Epidermal melanocyte (primary cell): ENCODE results near the gene HKDC1.

Experiments used
- DNase-seq: peaks from one replicate; pipeline ENCODE4 v3.0.0; 2011; ENCODE audit warnings: low spot score; ENCODE audit not compliant: insufficient read length

HKDC1 gene

DNA sequence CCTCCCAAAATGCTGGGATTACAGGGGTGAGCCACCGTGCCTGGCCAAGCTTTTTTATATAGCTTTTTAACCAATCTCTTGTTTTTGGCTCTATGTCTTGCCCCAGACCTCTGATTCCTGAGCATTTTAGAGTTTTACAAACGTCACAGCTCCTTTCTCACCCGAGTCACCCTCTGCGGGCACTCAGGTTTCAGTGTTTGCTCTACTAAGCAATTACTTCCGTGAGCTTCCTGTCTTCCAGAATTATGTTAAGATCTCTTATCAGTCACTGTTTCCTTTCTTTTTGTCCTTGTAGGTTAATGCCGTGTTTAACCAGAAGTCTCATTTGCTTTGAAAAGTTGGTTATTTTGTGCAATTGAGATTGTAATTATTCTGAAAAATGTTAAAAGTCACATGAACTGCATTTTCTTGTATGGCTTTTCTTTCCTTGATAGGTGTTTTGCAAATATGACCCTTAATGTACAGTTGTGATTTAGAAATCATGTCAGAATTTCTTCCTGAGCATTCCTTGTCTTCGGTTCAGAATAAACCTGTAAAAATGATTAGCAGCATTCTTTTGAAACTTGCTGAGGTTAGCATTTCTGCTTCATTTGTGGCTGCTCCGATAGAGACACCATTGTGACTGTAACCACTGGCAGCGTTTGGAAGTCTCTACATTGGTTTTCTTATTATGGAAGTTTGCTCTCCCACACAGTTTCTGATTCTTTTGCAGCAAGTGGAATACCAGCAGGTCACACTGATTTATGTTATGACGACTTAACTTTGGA lies 4.5 kb upstream of the HKDC1 start:
- no peak for DNase-seq

DNA sequence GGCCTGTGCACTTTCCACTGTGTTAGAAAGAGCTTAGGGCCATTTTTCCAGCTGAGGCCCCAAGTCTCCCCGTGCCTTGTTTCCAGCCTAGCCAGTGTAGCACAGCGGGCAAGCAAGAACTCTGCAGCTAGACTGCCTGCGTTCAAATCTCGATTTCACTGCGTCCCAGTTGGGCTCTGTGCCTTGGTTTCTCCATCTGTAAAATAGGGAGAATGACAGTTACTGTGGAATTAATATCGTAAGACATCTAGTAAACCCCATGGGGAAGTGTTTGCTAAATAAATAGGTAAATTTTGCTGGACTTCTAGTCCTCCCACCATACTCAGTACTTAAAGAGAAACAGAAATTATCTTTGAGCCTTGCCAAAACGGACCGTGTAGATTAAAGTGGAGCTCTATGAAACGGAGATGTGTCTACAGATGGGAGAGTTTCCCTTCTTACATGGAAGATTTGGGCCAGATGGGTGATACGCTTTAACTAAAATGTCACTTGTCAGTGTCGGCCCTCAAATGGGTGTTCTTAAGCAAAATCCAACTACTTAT lies 3.5 kb upstream of the HKDC1 start:
- DNase-seq, result no peak

GRCh38 chr10:69217119-69217754 lies 2.9 kb upstream of the HKDC1 start:
- no peak for DNase-seq

GRCh38 chr10:69218831-69219230 lies 1.3 kb upstream of the HKDC1 start:
- no peak for DNase-seq

GRCh38 chr10:69220507-69220906 lies 375 bp downstream of the HKDC1 start:
- DNase-seq, result no peak

GRCh38 chr10:69222157-69223027 lies 2.3 kb downstream of the HKDC1 start:
- DNase-seq, result no peak

DNA sequence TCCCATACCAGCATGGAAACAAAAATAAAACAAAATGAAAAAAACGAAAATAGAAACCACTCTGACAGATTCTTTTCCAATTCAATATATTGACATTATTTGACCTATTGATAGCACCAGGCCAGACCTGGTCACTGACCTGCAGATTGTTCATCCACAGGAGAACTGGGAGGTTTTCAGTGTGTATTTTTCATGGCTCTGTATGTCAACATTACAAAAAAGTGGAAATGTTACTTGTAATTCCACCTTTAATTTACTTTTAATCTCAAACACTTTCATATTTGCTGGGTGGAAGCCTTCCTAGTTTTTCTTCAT lies 2.9 kb downstream of the HKDC1 start:
- DNase-seq, result no peak

DNA sequence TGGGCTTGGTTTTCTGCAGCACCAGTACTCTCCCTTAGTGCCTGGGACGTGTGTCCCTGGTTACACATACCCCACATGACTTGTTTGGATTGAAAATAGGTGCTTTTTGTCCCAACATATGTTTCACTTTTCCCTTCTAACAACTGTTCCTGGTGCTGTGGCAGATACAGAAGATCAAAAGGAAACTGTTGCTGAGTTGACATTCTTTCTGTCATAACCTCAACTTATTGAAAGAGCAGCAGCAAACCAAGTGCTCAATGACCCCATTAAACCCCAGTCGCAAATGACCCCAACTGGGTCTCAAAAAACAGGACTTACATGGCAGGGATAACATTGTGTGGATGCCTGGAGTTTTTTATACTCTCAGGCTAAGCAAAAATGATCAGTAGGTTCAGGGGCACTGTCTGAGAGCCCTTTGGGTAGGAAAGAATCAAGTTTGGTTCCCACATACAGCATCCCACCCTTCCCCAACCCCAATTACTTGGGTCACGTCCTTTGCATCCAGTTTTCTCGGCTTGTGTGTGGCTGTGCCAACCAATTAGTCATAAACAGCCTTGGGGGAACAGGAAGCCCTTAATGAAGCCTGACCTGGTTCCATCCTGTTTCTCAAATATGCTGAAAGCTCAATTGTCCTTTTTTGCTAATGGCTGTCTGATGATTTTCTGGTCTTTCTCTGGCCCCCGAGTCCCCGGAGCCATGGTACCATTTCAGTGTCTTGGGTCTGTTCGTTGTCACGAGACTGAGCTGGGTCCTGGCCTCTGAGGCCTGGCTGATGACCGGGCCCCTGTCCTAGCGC lies 4.9 kb downstream of the HKDC1 start:
- DNase-seq, result peak; percentile 46

- no peak for DNase-seq
Observed at GRCh38 chr10:69225681-69226080, 5.5 kb downstream of the HKDC1 start.

GRCh38 chr10:69226919-69227450 lies 6.9 kb downstream of the HKDC1 start:
- DNase-seq, result no peak

GRCh38 chr10:69228151-69228550 lies 8.0 kb downstream of the HKDC1 start:
- no peak for DNase-seq

DNA sequence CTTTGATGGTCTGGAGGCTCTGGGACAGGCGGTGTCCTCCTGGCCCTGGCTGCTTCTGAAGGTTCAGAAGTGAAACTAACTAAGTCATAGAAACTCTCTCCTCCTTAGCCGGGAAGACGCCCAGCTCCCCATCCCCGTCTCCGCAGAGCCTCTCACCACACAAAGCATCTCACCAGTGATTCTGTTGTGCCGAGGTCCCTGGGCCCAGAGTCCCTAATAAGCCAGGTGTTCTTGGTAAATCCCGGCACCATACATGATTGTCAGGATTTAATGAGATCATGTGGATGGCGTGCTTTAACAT lies 9.4 kb downstream of the HKDC1 start:
- no peak for DNase-seq

DNA sequence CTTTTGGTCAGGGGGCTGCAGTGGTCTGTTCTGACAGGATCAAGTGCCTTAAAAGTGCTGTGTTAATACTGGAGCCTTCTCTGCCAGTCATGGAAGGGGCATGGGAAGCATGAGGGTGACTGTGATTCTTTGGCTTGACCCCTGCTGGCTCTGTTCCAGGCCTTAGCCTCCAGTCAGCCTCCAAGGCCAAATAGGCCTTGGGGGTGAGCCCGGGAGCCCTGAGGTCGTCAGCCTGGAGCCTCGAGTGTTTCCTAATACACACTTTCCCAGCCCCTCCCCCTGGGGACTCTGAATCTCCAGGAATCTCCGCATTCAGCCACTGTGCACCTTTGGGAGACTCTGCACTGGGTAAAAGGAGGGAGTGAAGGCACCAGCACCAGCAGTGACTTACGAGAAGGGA lies 10.0 kb downstream of the HKDC1 start:
- DNase-seq, result no peak

DNA sequence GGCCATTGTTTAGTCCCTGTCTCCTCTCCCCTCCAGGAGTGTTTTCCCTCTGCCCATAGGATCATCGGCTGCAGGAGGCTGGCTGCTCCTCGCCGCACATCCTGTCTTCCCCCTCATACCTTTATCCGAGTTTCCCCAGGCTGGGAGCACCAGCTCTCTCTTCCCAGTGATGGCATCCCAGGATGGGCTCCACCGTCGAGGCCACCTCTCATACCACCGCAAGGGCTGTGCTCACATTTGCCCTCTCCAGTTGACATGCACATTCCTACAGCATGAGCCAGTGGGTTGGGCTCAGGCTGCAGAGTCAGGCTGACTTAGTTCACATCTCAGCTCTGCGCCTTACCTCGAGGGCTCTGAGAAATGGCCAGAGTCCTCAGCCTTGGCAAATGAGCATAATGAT lies 12.1 kb downstream of the HKDC1 start:
- DNase-seq, result peak; percentile 37

GRCh38 chr10:69232736-69233480 lies 12.8 kb downstream of the HKDC1 start:
- DNase-seq, result no peak

GRCh38 chr10:69234447-69234846 lies 14.3 kb downstream of the HKDC1 start:
- no peak for DNase-seq

DNA sequence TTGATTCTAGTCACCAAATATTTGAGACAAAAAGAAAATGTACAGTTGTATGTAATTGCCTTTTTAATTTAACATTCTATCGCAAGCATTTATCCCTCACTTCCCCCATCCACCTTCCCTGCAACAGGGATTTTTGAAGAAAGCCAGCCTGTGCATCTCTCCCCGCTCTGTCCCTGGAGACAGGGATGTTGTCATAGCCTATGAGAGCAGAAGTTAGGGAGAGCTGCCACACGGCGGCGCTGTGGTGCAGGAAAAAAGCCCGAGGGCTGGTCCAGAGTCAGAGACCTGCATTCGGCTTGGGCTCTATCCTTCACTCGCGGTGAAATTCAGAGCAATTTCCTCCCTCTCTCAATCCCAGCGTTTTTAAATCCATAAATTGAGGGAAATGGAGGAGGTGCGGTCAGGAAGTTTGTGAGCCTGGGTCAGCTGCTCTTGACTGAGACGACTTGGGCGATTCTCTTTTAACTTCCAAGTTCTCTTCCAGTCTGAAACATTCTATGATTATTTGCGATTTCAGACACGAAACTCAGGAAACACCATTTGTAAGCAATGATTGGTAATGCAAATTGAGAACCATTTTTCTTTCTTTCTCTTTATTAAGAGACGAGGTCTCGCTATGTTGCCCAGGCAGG lies 17.5 kb downstream of the HKDC1 start:
- peak; percentile 81 for DNase-seq

DNA sequence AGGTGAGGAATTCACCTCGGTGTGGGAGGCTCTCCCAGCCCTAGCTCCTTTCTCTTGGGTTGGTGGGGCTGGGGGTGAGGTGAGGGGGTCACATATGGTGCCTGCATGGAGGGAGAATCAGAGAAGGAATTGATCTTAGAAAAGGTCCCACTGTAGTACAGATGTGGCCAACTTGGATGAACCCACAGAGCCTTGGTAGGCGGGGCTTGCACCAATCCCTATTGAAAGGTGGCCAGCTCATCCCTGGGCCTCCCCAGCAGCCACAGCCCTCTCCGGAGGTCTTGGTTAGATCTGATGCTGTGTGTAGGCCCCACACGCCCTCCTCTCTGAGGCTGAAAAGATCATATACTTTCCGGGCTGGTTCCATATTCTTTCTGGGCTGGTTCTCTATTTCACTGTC lies 19.0 kb downstream of the HKDC1 start:
- DNase-seq, result no peak

DNA sequence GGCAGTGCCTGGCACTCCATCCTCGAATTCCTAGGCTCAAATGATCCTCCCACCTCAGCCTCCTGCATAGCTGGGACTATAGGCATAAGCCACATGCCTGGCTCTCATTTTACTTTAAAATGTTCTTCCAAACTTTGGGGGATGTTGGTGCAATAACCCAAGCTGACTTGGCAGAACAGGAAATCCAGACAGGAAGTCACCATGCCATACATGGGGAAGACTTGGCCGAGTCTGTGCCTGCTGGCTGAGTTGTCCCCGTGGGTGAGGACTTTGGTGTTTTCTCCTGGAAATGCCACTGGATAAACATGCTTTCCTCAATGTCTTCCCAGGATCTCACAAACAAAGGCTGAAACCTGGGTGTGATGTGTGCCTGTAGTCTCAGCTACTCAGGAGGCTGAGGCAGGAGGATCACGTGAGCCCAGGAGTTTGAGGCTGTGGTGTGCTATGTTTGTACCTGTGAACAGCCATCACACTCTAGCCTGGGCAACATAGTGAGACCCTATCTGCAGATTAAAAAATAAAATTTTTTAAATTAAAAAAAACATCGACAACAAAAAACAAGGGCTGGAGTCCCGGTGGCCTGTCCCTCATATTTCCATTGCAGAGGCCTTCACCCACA lies 19.8 kb downstream of the HKDC1 start:
- DNase-seq, result no peak

DNA sequence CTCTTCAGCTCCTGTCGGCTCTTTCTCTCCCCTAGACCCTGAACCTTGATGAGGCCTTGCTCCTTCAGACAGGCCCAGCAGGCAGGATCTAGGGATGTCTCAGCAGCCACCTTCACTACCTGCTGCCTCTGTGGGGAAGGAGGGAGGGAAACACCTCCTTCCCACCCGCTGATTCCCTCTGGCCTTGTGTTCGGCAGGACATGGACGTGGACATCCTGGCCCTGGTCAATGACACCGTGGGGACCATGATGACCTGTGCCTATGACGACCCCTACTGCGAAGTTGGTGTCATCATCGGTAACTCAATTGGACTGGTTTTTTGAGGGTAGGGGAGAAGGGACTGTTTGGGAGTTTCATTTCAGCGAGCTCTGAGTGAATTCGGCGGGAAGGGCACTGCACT lies 20.3 kb downstream of the HKDC1 start:
- no peak for DNase-seq
